Measurements from ENCODE around the gene STK10. TPM values are rescaled to one million over a fixed set of nuclear protein-coding genes. Genes with fewer than 3 reads are reported as not detected.

Gene STK10
- total and polyA plus RNA-seq, 12 donors: 5.6 to 22.3 (median 9.9) TPM

- DNase-seq (no peak), ATAC-seq (no peak)
- intact Hi-C loops (cut with DNase I): no loop called here
- H3K4me3 ChIP-seq: no peak overlapping the region
- no peaks in the 10 kb centered on the region for H3K9me3 ChIP-seq
- WGBS, 2 donors: 90 to 91% methylated on average over 3 of the region's 3 CpGs
- no peak overlapping the region for H3K27ac ChIP-seq
- H3K4me1 ChIP-seq: peaks cover 0 to 12% (median 0%) of the 10 kb centered on the region in 9 donors
- peaks cover 0 to 90% (median 5%) of the 10 kb centered on the region in 9 donors for H3K36me3 ChIP-seq
- H3K27me3 ChIP-seq: no peaks in the 10 kb centered on the region
- no peak for TF ChIP-seq CTCF (IDR thresholded peaks at IDR 0.05)
Measured at GRCh38 chr5:172071309-172071875, 116.6 kb downstream of the STK10 start.

- DNase-seq (no peak), ATAC-seq (no peak)
- intact Hi-C loops (cut with DNase I): no loop called here
- WGBS, 2 donors: 89 to 91% methylated on average over 7 of the region's 7 CpGs
- no peaks in the 10 kb centered on the region for H3K27me3 ChIP-seq
- peaks cover 0 to 95% (median 12%) of the 10 kb centered on the region in 9 donors for H3K36me3 ChIP-seq
- H3K9me3 ChIP-seq: no peaks in the 10 kb centered on the region
- TF ChIP-seq CTCF (IDR thresholded peaks at IDR 0.05): no peak
- H3K4me1 ChIP-seq: peaks cover 0 to 14% (median 0%) of the 10 kb centered on the region in 9 donors
- H3K27ac ChIP-seq: peak overlapping the region in 1 of 10 donors; percentile 51
- no peak overlapping the region for H3K4me3 ChIP-seq
Measured at GRCh38 chr5:172065431-172066065, 122.5 kb downstream of the STK10 start.

- H3K27ac ChIP-seq: no peak overlapping the region
- no peak for TF ChIP-seq CTCF (IDR thresholded peaks at IDR 0.05)
- no peaks in the 10 kb centered on the region for H3K9me3 ChIP-seq
- DNase-seq: no peak
- intact Hi-C loops (cut with DNase I): no loop called here
- H3K27me3 ChIP-seq: no peaks in the 10 kb centered on the region
- no peak for ATAC-seq
- no peak overlapping the region for H3K4me3 ChIP-seq
- peaks cover 0 to 95% (median 12%) of the 10 kb centered on the region in 9 donors for H3K36me3 ChIP-seq
- 97% methylated on average over 9 of the region's 9 CpGs for WGBS, 2 donors
- peaks cover 0 to 14% (median 0%) of the 10 kb centered on the region in 9 donors for H3K4me1 ChIP-seq
Measured at GRCh38 chr5:172064766-172065165, 123.3 kb downstream of the STK10 start.

GRCh38 chr5:172064358-172064757 is 123.7 kb downstream of the STK10 start:
- Histone ChIP-seq H3K36me3 (peaks cover 0 to 95% (median 12%) of the 10 kb centered on the region in 9 donors), H3K4me1 (peaks cover 0 to 14% (median 0%) of the 10 kb centered on the region in 9 donors), H3K9me3 (no peaks in the 10 kb centered on the region), H3K27me3 (no peaks in the 10 kb centered on the region), H3K27ac (no peak overlapping the region), H3K4me3 (no peak overlapping the region)
- WGBS, 2 donors: 94 to 95% methylated on average over 5 of the region's 5 CpGs
- DNase-seq (no peak), ATAC-seq (no peak)
- intact Hi-C loops (cut with DNase I): no loop called here
- TF ChIP-seq CTCF (IDR thresholded peaks at IDR 0.05): no peak

Measured in heart right ventricle (tissue), 16 donors.